HG03575 (cell line): ENCODE data around the gene AP2A2.

Source experiments
- ATAC-seq: cut with Tn5 transposase; IDR thresholded peaks from one replicate; pipeline ENCODE4 v1.9.1; 2021; ENCODE audit not compliant: unreplicated experiment, insufficient number of reproducible peaks, low FRiP score; ENCODE audit errors: extremely low read depth

AP2A2 gene

GRCh38 chr11:1041471-1041870 lies 115.8 kb downstream of the AP2A2 start:
- ATAC-seq: no peak

- ATAC-seq: no peak
Measured at GRCh38 chr11:1041936-1042608, 116.4 kb downstream of the AP2A2 start.

GRCh38 chr11:1042626-1043562 lies 117.2 kb downstream of the AP2A2 start:
- no peak for ATAC-seq

GRCh38 chr11:1043563-1044096 lies 118.0 kb downstream of the AP2A2 start:
- ATAC-seq: no peak

- ATAC-seq: no peak
Measured at GRCh38 chr11:1044160-1044559, 118.5 kb downstream of the AP2A2 start.

GRCh38 chr11:1047595-1048156 lies 122.0 kb downstream of the AP2A2 start:
- no peak for ATAC-seq

DNA sequence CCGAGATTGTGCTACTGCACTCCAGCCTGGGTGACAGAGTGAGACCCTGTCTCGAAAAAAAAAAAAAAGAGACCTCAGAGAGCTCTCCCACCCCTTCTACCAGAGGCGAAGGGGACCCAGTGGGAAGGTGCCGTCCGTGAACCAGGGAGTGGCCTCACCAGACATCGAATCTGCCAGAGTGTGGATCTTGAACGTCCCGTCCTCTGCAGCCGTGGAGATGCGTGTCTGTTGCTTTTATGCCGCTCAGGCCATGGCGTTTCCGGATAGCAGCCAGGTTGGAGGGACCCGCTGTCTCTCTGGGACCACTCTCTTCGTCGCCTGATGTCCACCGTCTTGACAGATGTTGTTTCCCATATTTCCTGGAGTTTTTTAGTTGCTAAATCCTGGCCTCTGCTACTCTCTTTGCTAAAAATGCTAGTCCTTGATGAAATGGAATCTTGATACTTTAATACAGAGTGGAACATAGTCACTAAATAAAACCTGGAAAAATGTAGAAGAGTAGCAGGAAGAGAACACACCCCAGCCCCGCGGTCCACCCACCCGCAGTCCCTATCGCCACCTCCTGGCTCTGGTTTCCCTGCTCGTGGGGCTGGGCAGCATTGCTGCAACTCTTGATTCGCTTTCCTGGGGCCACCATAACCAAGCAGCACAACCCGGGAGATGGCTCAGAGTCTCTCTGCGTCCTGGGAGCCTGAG lies 122.9 kb downstream of the AP2A2 start:
- no peak for ATAC-seq

- no peak for ATAC-seq
Measured at GRCh38 chr11:1049071-1049405, 123.4 kb downstream of the AP2A2 start.

- no peak for ATAC-seq
Measured at GRCh38 chr11:1049431-1049891, 123.8 kb downstream of the AP2A2 start.

DNA sequence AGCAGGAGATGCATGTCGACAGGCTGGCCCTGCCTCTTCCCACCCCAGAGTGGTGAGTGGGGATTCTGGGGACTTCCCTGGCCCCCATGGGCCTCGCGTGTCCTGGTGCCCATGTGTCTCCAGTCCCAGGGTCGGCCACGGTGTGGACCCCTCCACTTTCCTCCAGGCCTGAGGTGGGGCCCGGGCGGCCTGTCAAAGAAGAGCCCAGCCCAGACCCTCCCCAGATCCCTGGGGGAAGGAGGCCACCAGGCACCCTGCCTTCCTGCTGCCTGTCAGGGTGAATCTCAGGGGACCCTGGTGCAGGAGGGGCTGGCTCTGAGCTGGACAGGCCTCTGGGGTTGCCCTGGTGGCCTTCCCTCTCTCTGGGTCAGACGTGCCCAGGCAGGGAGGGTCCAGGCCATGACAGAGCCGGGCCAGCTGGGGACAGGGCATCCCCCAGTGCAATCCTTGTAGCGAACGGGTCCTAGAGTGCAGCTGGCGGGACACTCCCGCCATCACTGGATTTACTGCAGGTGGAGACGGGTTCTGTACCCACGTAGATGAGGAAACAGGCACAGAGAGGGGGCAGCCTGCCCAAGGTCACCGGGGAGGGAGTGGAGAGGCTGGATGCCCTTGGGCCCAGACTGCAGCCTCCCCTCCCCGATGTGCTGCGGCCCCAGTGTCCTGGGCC lies 124.4 kb downstream of the AP2A2 start:
- no peak for ATAC-seq

GRCh38 chr11:1050581-1051355 lies 125.1 kb downstream of the AP2A2 start:
- ATAC-seq: no peak

GRCh38 chr11:1051356-1052132 lies 125.9 kb downstream of the AP2A2 start:
- ATAC-seq: no peak

GRCh38 chr11:1052133-1053011 lies 126.7 kb downstream of the AP2A2 start:
- no peak for ATAC-seq

- ATAC-seq: no peak
Measured at GRCh38 chr11:1053121-1053901, 127.6 kb downstream of the AP2A2 start.

- no peak for ATAC-seq
Measured at GRCh38 chr11:1054143-1055108, 128.8 kb downstream of the AP2A2 start.
